ENCODE data around the gene CELF4. TPM values are rescaled to one million over a fixed set of nuclear protein-coding genes. Genes with fewer than 3 reads are reported as not detected.
A peak's percentile ranks its signal among the peaks of the same experiment; 100 is the strongest.

The CELF4 gene
- total and polyA plus RNA-seq, 2 experiments from 2014 or later = 0.24 TPM; not detected in 1

GRCh38 chr18:37440206-37440605 is 125.4 kb downstream of the CELF4 start:
- peaks cover 24% of the 10 kb centered on the region for H3K27me3 ChIP-seq (replicated peaks; ENCODE audit: insufficient read depth)
- 58 to 70% methylated on average over 6 of the region's 6 CpGs for WGBS, 2 experiments (ENCODE audit: low coverage in 1 of 2, low lambda C conversion rate in 2 of 2, missing lambda C conversion rate in 2 of 2)
- no peaks in the 10 kb centered on the region for H3F3A ChIP-seq (ENCODE audit: insufficient read depth)
- no peaks in the 10 kb centered on the region for H3K4me1 ChIP-seq (ENCODE audit: insufficient read depth)
- H2AFZ ChIP-seq = no peak overlapping the region
- H3K9ac ChIP-seq = no peak overlapping the region
- no peak overlapping the region for H3K27ac ChIP-seq
- H4K20me1 ChIP-seq (ENCODE audit: insufficient read depth) = no peaks in the 10 kb centered on the region
- no peaks in the 10 kb centered on the region for H3K79me2 ChIP-seq (ENCODE audit: insufficient read depth)
- no peaks in the 10 kb centered on the region for H3K9me2 ChIP-seq (ENCODE audit: insufficient read depth)
- no peak for TF ChIP-seq EZH2phosphoT487 (IDR thresholded peaks at IDR 0.05; ENCODE audit: insufficient read depth, low read depth)
- TF ChIP-seq EZH2 (IDR thresholded peaks at IDR 0.05; ENCODE audit: insufficient read depth, poor library complexity, severe bottlenecking) = no peak
- no peaks in the 10 kb centered on the region for H3K9me3 ChIP-seq (ENCODE audit: low read depth)
- in situ Hi-C loops (cut with MboI) = no loop called here
- no peaks in the 10 kb centered on the region for H3K36me3 ChIP-seq (ENCODE audit: low read depth)
- DNase-seq = no peak
- H3K4me2 ChIP-seq (ENCODE audit: unreplicated experiment) = no peak overlapping the region
- H3K4me3 ChIP-seq = no peak overlapping the region

GRCh38 chr18:37438417-37439180 is 127.0 kb downstream of the CELF4 start:
- Histone ChIP-seq H3K9ac (no peak overlapping the region), H3K27ac (no peak overlapping the region), H3K79me2 (ENCODE audit: insufficient read depth) (no peaks in the 10 kb centered on the region), H3K4me1 (ENCODE audit: insufficient read depth) (no peaks in the 10 kb centered on the region), H3K4me3 (no peak overlapping the region), H3K27me3 (replicated peaks; ENCODE audit: insufficient read depth) (peaks cover 30% of the 10 kb centered on the region), H2AFZ (no peak overlapping the region), H3K36me3 (ENCODE audit: low read depth) (no peaks in the 10 kb centered on the region), H3K9me2 (ENCODE audit: insufficient read depth) (no peaks in the 10 kb centered on the region), H3F3A (ENCODE audit: insufficient read depth) (no peaks in the 10 kb centered on the region), H4K20me1 (ENCODE audit: insufficient read depth) (no peaks in the 10 kb centered on the region), H3K9me3 (ENCODE audit: low read depth) (no peaks in the 10 kb centered on the region), H3K4me2 (ENCODE audit: unreplicated experiment) (no peak overlapping the region)
- DNase-seq = no peak
- 42 to 48% methylated on average over 7 of the region's 7 CpGs for WGBS, 2 experiments (ENCODE audit: low coverage in 1 of 2, low lambda C conversion rate in 2 of 2, missing lambda C conversion rate in 2 of 2)
- no peak for TF ChIP-seq EZH2phosphoT487 (IDR thresholded peaks at IDR 0.05; ENCODE audit: insufficient read depth, low read depth)
- no peak for TF ChIP-seq EZH2 (IDR thresholded peaks at IDR 0.05; ENCODE audit: insufficient read depth, poor library complexity, severe bottlenecking)
- in situ Hi-C loops (cut with MboI) = no loop called here

GRCh38 chr18:37435996-37436395 is 129.6 kb downstream of the CELF4 start:
- Histone ChIP-seq H3K9ac (no peak overlapping the region), H3F3A (ENCODE audit: insufficient read depth) (no peaks in the 10 kb centered on the region), H3K4me2 (ENCODE audit: unreplicated experiment) (no peak overlapping the region), H3K27me3 (replicated peaks; ENCODE audit: insufficient read depth) (peaks cover 30% of the 10 kb centered on the region), H3K79me2 (ENCODE audit: insufficient read depth) (no peaks in the 10 kb centered on the region), H2AFZ (no peak overlapping the region), H3K4me1 (ENCODE audit: insufficient read depth) (no peaks in the 10 kb centered on the region), H3K9me2 (ENCODE audit: insufficient read depth) (no peaks in the 10 kb centered on the region), H3K36me3 (ENCODE audit: low read depth) (no peaks in the 10 kb centered on the region), H4K20me1 (ENCODE audit: insufficient read depth) (no peaks in the 10 kb centered on the region), H3K4me3 (no peak overlapping the region), H3K27ac (no peak overlapping the region), H3K9me3 (ENCODE audit: low read depth) (no peaks in the 10 kb centered on the region)
- in situ Hi-C loops (cut with MboI) = no loop called here
- peak; percentile 53 for DNase-seq
- WGBS, 2 experiments (ENCODE audit: low coverage in 1 of 2, low lambda C conversion rate in 2 of 2, missing lambda C conversion rate in 2 of 2) = 11 to 12% methylated on average over 15 of the region's 15 CpGs
- TF ChIP-seq EZH2 (IDR thresholded peaks at IDR 0.05; ENCODE audit: insufficient read depth, poor library complexity, severe bottlenecking) = no peak
- no peak for TF ChIP-seq EZH2phosphoT487 (IDR thresholded peaks at IDR 0.05; ENCODE audit: insufficient read depth, low read depth)

- H3K36me3 ChIP-seq (ENCODE audit: low read depth) = no peaks in the 10 kb centered on the region
- H3K9me3 ChIP-seq (ENCODE audit: low read depth) = no peaks in the 10 kb centered on the region
- no peak for DNase-seq
- H3K4me1 ChIP-seq (ENCODE audit: insufficient read depth) = no peaks in the 10 kb centered on the region
- no peak overlapping the region for H3K27ac ChIP-seq
- in situ Hi-C loops (cut with MboI) = no loop called here
- no peaks in the 10 kb centered on the region for H3K9me2 ChIP-seq (ENCODE audit: insufficient read depth)
- H3K79me2 ChIP-seq (ENCODE audit: insufficient read depth) = no peaks in the 10 kb centered on the region
- no peak overlapping the region for H3K9ac ChIP-seq
- TF ChIP-seq EZH2 (IDR thresholded peaks at IDR 0.05; ENCODE audit: insufficient read depth, poor library complexity, severe bottlenecking) = no peak
- no peak for TF ChIP-seq EZH2phosphoT487 (IDR thresholded peaks at IDR 0.05; ENCODE audit: insufficient read depth, low read depth)
- no peak overlapping the region for H2AFZ ChIP-seq
- H3K4me3 ChIP-seq = no peak overlapping the region
- no peaks in the 10 kb centered on the region for H3F3A ChIP-seq (ENCODE audit: insufficient read depth)
- 42 to 45% methylated on average over 5 of the region's 5 CpGs for WGBS, 2 experiments (ENCODE audit: low coverage in 1 of 2, low lambda C conversion rate in 2 of 2, missing lambda C conversion rate in 2 of 2)
- H4K20me1 ChIP-seq (ENCODE audit: insufficient read depth) = no peaks in the 10 kb centered on the region
- H3K27me3 ChIP-seq (replicated peaks; ENCODE audit: insufficient read depth) = peaks cover 26% of the 10 kb centered on the region
- no peak overlapping the region for H3K4me2 ChIP-seq (ENCODE audit: unreplicated experiment)
These were observed 130.3 kb downstream of the CELF4 start for GRCh38 chr18:37435150-37435867.

All from GM23248 (cell line).